ENCODE measurements around the gene HIBCH. TPM values are rescaled to one million over a fixed set of nuclear protein-coding genes. Genes with fewer than 3 reads are reported as not detected.
A peak's percentile ranks its signal among the peaks of the same experiment; 100 is the strongest.
"Not testable (repeated sequence)": the region's sequence is repeated elsewhere in the genome, so short reads cannot be mapped to it uniquely, and the experiment has no call there.

The HIBCH gene
- total RNA-seq, 1 donor from 2014 or later, result 29.7 TPM

- DNase-seq, result not testable (repeated sequence)
These were observed 95.6 kb downstream of the HIBCH start for GRCh38 chr2:190223989-190224388.

- not testable (repeated sequence) for DNase-seq
These were observed 96.9 kb downstream of the HIBCH start for GRCh38 chr2:190222745-190223144.

DNA sequence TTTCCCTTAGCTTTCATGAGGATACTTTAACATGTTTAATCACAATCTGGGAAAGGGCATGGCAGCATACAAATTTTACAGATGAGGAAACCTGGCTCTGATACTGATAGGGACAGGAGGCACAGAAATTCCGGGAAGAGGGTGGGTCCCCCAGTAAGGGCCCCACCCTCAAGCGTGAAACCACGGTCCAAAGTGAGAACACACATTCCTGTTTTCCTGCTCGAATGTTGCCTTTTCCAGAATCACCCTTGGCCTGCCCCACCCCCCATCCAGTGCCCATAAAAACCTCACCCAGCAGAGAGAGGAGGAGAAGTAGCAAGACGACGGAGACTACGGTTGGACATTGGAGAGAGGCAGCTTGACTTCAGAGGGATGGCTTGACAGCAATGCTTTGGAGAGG is 98.2 kb downstream of the HIBCH start:
- DNase-seq, result no peak

- no peak for DNase-seq
These were observed 100.4 kb downstream of the HIBCH start for GRCh38 chr2:190219186-190219585.

DNA sequence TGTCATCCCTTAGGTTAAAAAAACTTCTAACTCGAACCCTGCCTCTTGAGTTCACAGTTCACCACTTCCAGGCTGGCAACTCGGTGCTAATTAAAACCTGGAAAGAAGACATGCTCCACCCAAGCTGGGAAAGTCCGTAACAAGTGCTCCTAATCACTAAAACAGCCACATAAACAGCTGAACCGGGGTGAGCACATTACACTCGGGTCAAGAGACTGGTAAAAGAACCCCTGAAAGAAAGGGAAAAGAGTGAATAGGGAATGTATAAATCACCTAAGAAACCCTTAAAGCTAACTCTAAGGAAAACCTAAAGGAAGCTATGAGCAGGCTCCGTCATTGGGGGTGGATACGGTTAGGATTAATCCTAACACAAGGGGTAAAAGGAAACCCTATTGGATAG is 102.0 kb downstream of the HIBCH start:
- no peak for DNase-seq

GRCh38 chr2:190216829-190217228 is 102.8 kb downstream of the HIBCH start:
- peak; percentile 31 for DNase-seq

DNA sequence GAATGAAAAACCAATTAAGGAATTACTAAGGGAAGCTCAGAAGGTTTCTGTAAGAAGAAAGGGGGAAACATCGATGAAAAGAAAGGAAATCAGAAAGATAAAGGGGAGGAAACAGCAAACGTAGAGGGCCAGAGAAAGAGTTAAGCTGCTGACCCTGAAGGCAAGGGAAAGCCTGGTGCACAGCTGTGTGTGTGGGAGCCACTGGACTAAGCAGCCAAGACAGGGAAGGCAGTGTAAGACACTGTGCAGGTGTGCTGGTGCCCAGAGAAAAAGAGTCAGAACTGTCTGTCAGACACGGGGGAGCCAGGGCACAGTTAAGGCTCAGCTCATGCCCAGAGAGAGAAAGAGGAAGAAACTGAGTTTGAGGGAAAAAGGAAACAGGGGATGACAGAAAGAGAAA is 104.0 kb downstream of the HIBCH start:
- no peak for DNase-seq

GRCh38 chr2:190214426-190215194 is 105.0 kb downstream of the HIBCH start:
- peak; percentile 41 for DNase-seq

DNA sequence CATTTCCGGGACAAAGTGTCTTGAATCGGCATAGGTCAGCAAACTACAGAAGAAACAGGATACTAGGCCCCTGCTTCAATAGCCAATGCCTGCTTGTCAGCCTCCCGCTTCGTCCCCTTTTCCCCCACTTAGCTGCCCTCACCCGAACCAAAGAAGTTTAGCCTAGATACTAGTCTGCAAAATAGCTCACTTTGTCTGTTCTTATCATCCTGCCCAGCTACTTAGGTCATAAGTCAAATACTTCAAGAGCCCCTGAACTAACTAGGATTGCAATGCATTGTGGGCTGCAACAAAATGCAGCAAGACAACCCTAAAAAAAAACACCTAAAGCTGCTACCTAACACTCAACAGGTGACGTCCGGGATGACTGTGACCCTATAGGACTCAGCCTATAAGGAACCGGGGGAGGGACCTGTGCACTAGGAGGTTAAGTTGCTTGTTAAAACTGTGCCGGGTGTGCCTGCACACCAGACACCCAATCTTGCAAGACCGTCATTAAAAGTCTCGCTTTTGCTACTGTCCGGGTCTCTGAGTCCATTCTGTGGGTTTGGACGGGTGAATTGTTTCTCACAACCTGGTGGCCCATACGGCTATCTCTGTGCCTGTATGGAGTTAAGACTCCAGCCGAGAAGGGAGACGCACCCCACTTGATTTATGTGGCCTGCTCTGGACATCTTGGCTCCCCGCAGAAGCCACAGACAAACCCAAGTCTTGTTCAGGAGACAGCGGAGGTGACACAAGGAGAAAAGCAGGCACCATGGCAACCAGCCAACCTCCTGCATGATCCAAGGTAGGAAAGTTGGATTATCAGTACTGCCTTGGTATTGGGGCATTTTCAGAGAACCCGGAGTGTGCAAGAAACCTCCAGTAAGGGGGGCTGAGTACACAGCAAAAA is 105.9 kb downstream of the HIBCH start:
- no peak for DNase-seq

DNA sequence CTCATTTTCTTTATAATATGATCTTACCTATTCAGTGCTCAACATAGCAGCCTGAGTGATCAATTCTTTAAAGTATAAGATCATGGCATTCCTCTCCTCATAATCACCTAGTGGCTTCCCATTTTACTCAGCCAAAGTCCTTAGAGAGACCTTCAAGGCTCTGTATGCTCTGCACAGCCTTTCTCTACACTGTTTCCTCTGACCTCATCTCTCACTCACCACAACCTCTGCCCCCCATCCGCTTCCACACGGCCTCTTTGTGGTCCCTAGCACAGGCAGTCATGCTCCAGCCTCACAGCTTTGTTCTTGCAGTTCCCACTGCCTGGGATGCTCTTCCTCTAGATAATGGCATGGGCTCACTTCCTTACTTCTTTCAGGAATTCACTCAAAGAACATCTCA is 109.2 kb downstream of the HIBCH start:
- no peak for DNase-seq

- no peak for DNase-seq
These were observed 110.1 kb downstream of the HIBCH start for GRCh38 chr2:190209559-190209958.

DNA sequence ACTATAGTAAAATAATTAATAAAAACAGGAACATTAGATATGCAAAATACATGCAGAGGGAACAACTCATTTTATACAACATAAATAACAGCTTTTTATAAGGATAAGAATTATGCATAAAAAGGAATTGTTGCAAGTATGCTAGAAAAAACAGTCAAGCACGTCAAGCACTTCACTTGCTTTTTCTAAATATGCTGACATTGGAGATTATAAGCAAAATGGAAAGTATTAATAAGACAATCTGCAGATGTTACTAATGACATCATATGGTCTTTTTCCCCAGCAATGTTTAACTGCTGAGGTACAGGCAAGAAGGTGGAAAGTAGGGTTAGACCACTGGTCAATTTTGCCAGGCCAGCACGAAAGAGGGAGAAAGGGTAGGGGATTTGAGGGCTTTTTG is 111.7 kb downstream of the HIBCH start:
- DNase-seq, result no peak

- DNase-seq, result no peak
These were observed 114.0 kb downstream of the HIBCH start for GRCh38 chr2:190205657-190206056.

GRCh38 chr2:190202604-190203003 is 117.0 kb downstream of the HIBCH start:
- no peak for DNase-seq

GRCh38 chr2:190202018-190202417 is 117.6 kb downstream of the HIBCH start:
- no peak for DNase-seq

DNA sequence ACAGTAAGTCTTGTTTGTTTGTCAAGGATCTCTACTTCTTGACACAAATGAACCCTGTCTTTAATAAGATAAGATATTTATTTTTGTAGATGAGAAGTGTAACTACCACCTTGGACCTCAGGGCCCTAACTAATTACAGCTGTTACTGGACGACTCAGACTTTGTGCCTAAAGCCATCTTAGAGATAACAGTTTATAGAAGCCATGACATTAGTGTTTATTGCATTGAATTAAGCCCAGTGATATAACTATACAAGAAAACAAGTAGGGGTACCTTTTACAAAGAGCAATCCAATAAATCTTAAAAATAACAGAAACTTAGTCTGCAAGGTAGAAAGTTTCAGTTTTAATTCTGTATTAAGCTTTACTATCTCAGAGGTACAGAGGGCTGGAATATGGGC is 119.0 kb downstream of the HIBCH start:
- no peak for DNase-seq

GRCh38 chr2:190199530-190199929 is 120.1 kb downstream of the HIBCH start:
- DNase-seq, result no peak

DNA sequence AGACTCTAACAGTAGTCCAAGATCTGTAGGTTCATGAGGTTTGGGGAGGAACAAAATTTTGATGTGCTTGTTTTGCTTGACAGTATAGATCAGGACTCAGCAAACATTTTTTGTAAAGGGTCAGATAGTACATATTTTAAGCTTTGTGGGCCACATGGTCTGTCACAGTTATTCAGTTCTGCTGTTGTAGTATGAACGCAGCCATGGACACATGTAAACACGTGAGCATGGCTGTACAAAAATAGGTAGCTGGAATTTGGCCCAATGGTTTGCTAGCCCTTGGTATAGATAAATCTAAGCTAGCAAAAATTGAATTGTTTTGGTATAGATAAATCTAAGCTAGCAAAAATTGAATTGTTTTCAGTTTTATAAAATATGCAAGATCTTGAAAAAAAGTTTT is 120.5 kb downstream of the HIBCH start:
- DNase-seq, result no peak

DNA sequence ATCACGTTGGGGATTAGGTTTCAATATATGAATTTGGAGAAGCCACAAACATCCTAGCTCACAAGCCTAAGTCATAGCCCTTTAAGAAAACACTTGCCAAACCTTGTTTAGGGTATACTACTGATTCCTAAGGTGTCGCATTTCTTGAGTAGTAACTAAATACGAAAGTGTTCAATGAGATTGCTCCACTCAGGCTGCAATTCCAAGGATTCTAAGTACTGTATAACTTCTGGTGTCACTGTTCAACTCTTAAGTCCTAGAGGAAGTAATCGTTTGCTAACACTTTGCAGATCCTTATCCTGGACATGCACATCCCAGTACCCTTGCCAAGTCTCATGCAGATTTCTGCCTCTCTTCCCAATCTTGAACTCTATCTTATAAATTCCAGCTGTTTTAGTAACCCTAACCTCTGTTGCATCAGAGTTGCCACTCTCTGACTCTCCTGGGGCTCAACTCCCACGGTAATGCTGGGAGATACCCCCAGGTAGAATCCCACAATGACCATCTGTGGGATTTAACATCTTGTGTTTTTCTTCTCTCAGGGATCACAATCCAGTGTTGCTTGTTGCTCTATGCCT is 122.4 kb downstream of the HIBCH start:
- DNase-seq, result no peak

GRCh38 chr2:190190507-190191162 is 129.0 kb downstream of the HIBCH start:
- DNase-seq, result no peak

- DNase-seq, result no peak
These were observed 131.3 kb downstream of the HIBCH start for GRCh38 chr2:190188289-190188688.

DNA sequence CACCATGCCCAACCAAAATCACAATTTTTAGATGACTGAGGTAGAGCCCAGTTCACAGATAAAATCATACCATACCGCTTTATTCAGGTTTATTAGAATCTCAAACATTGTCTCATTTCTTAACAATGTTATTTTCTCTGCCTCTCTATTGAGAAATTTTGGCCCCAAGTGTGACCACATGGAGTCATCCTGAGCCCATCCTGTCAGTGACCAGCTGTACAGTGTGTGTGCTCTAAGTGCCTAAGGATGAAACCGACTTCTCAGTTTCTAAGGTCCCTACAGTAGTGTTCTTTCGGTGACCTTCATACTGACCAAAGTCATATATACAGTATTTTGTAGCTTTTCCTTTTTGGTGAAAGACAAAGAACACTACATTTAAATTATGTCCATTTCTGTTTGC is 133.4 kb downstream of the HIBCH start:
- no peak for DNase-seq

DNA sequence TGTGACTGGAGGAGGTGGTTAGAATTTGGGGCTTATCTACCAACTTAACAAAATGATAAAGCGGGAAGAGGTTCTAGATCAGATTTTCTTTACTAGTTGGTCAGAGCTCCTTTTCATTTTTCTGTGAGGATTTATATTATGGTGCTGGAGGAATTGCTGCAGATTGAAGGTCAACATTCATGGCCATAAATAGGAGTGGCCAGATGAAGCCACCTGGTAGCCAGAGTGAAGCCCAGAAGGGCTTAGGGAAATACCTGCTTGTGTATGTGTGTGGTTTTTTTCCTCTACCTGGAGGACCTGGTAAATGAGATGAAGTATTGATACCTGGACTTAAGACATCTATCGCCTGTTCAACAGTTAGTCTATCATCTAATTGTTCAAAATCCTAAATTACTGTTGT is 134.2 kb downstream of the HIBCH start:
- DNase-seq, result no peak
